Mesenchymal stem cell (in vitro differentiated cells and primary cell): ENCODE measurements around the gene POLR2H.
A peak's percentile ranks its signal among the peaks of the same experiment; 100 is the strongest.

Experiments used
- DNase-seq: peaks from one replicate; pipeline ENCODE4 v3.0.0-alpha.2; 2013
- H2AFZ ChIP-seq: one replicate; pipeline ENCODE4 v1.6.1; 2013; ENCODE audit warnings: low read depth, mild to moderate bottlenecking, control low read depth, inconsistent platforms, low read length, moderate library complexity
- H2AK5ac ChIP-seq: 2 replicates; pipeline ENCODE4 v1.6.1; 2013; ENCODE audit warnings: low read length, moderate library complexity, mild to moderate bottlenecking, inconsistent platforms; ENCODE audit not compliant: severe bottlenecking
- H2BK120ac ChIP-seq: one replicate; pipeline ENCODE4 v1.6.1; 2013; ENCODE audit warnings: low read depth, mild to moderate bottlenecking, inconsistent platforms, low read length, moderate library complexity
- H2BK12ac ChIP-seq, 2 experiments: one replicate each; pipeline ENCODE4 v1.6.1; 2013; ENCODE audit warnings: inconsistent platforms in 2 of 2, low read length in 2 of 2, mild to moderate bottlenecking in 2 of 2, moderate library complexity in 2 of 2, control low read depth in 1 of 2
- H2BK15ac ChIP-seq: one replicate; pipeline ENCODE4 v1.6.1; 2013; ENCODE audit warnings: mild to moderate bottlenecking, low read depth, inconsistent platforms; ENCODE audit not compliant: poor library complexity, severe bottlenecking
- H2BK5ac ChIP-seq: 2 replicates; pipeline ENCODE4 v1.6.1; 2013; ENCODE audit warnings: low read depth, mild to moderate bottlenecking, low read length, control low read depth, inconsistent platforms; ENCODE audit not compliant: poor library complexity, severe bottlenecking
- H3K14ac ChIP-seq, 2 experiments: one replicate each; pipeline ENCODE4 v1.6.1; 2013; ENCODE audit warnings: inconsistent platforms in 2 of 2, low read length in 2 of 2, control low read depth in 1 of 2, mild to moderate bottlenecking in 1 of 2, moderate library complexity in 1 of 2
- H3K18ac ChIP-seq, 2 experiments: one replicate each; pipeline ENCODE4 v1.6.1; 2013; ENCODE audit warnings: inconsistent platforms in 2 of 2, low read length in 2 of 2, control low read depth in 1 of 2, low read depth in 1 of 2, mild to moderate bottlenecking in 1 of 2
- H3K23ac ChIP-seq, 2 experiments: one replicate each; pipeline ENCODE4 v1.6.1; 2013; ENCODE audit warnings: inconsistent platforms in 2 of 2, low read length in 2 of 2, mild to moderate bottlenecking in 2 of 2, moderate library complexity in 2 of 2, control low read depth in 1 of 2
- H3K27ac ChIP-seq: 2 replicates; pipeline ENCODE4 v1.5.1; 2013; ENCODE audit warnings: mild to moderate bottlenecking, moderate library complexity, low read length, control low read depth, inconsistent platforms; ENCODE audit not compliant: poor library complexity, severe bottlenecking
- H3K27me3 ChIP-seq, 2 experiments: 2 replicates each; pipeline versions ENCODE4 v1.6.1 to v1.7.0; 2013; ENCODE audit warnings: low read length in 2 of 2, mild to moderate bottlenecking in 2 of 2, moderate library complexity in 2 of 2, control low read depth in 1 of 2, inconsistent platforms in 1 of 2; ENCODE audit not compliant: control insufficient read depth in 1 of 2, insufficient read depth in 1 of 2
- H3K36me3 ChIP-seq, 2 experiments: 2 replicates each; pipeline versions ENCODE4 v1.6.1 to v1.7.0; 2013; ENCODE audit warnings: low read length in 2 of 2, control low read depth in 1 of 2, inconsistent platforms in 1 of 2, low read depth in 1 of 2, mild to moderate bottlenecking in 1 of 2; ENCODE audit not compliant: insufficient read depth in 2 of 2, control insufficient read depth in 1 of 2
- H3K4ac ChIP-seq, 2 experiments: one replicate each; pipeline ENCODE4 v1.6.1; 2013; ENCODE audit warnings: inconsistent platforms in 2 of 2, low read length in 2 of 2, mild to moderate bottlenecking in 2 of 2, moderate library complexity in 2 of 2, control low read depth in 1 of 2, low read depth in 1 of 2
- H3K4me1 ChIP-seq: 2 replicates; pipeline ENCODE4 v1.6.1; 2013; ENCODE audit warnings: low read depth, low read length, control low read depth; ENCODE audit not compliant: control insufficient read depth, insufficient read depth
- H3K4me2 ChIP-seq: 2 replicates; pipeline ENCODE4 v1.6.1; 2013; ENCODE audit warnings: low read length, mild to moderate bottlenecking, inconsistent platforms; ENCODE audit not compliant: poor library complexity, severe bottlenecking
- H3K4me3 ChIP-seq, 2 experiments: 2 replicates each; pipeline versions ENCODE4 v1.5.1 to v1.7.0; 2013; ENCODE audit warnings: low read length in 2 of 2, mild to moderate bottlenecking in 2 of 2, control low read depth in 1 of 2, low read depth in 1 of 2; ENCODE audit not compliant: insufficient read depth in 1 of 2
- H3K79me1 ChIP-seq: replicated peaks from 2 replicates; pipeline ENCODE4 v1.6.1; 2013; ENCODE audit warnings: mild to moderate bottlenecking, control low read depth, low read length, inconsistent platforms; ENCODE audit not compliant: poor library complexity, severe bottlenecking
- H3K9ac ChIP-seq: 2 replicates; pipeline ENCODE4 v1.7.0; 2013; ENCODE audit warnings: mild to moderate bottlenecking, low read length, moderate library complexity
- H3K9me3 ChIP-seq: 2 replicates; pipeline ENCODE4 v1.7.0; 2013; ENCODE audit warnings: mild to moderate bottlenecking, low read length; ENCODE audit not compliant: control insufficient read depth
- H4K8ac ChIP-seq: one replicate; pipeline ENCODE4 v1.6.1; 2013; ENCODE audit warnings: inconsistent platforms, mild to moderate bottlenecking, low read length, moderate library complexity
- H4K91ac ChIP-seq: one replicate; pipeline ENCODE4 v1.6.1; 2013; ENCODE audit warnings: mild to moderate bottlenecking, low read length, inconsistent platforms
- WGBS: methylation state at CpG from one replicate; pipeline ENCODE4 v1.1.7; 2013; ENCODE audit warnings: mixed read lengths; 5-methylcytosine and 5-hydroxymethylcytosine counted together

The POLR2H gene

DNA sequence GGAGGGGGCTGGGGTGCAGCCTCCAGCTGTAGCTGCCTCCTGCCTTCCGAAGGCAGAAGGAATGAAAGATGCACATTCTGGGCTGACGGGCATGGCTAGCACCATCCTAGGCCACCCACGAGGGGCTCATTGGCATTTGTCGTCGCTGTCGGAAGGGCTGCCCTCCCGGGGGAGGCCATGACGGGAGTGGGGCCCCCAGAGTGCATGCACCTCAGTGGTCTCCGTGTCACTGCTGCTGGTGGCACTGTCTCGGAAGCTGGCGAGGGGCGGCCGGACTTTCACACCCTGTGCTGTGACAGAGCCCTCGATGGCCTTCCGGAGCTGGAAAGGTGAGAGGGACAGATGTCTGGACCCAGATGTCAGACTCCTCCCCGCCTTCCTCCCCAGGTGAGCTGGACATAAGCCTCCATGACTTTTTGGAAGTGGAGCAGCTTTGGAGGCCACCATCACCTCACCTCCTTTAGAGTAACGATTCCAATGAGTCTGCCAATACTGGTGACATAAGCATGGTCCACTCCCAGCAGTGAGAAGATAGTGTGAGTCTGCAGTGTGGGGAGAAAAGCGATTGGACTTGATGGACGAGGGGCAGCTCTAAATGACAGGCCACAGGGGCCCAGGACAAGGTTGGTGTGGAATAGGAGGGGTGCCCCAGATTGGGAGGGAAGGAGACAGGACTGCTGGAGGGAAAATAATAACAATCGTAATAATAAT is 14.9 kb upstream of the POLR2H start:
- Histone ChIP-seq H3K9me3 (no peaks in the 10 kb centered on the region), H3K36me3 (peaks cover 33 to 38% of the 10 kb centered on the region in 2 experiments), H2AK5ac (peak overlapping the region; percentile 82), H3K4ac (no peak overlapping the region), H4K91ac (no peak overlapping the region), H3K14ac (no peak overlapping the region), H2BK120ac (no peak overlapping the region), H2BK12ac (peak overlapping the region in 1 of 2 experiments; percentile 32), H2BK5ac (no peak overlapping the region), H4K8ac (no peak overlapping the region), H3K79me1 (peaks cover 6% of the 10 kb centered on the region), H3K4me1 (peaks cover 65% of the 10 kb centered on the region), H3K27me3 (no peaks in the 10 kb centered on the region), H3K9ac (no peak overlapping the region), H3K4me2 (no peak overlapping the region), H3K18ac (no peak overlapping the region), H2BK15ac (no peak overlapping the region), H2AFZ (no peak overlapping the region), H3K27ac (no peak overlapping the region), H3K4me3 (no peak overlapping the region), H3K23ac (no peak overlapping the region)
- DNase-seq: no peak
- 97% methylated on average over 20 of the region's 20 CpGs for WGBS

GRCh38 chr3:184347321-184348056 is 14.0 kb upstream of the POLR2H start:
- no peak overlapping the region for H2BK5ac ChIP-seq
- H3K4ac ChIP-seq: no peak overlapping the region
- no peak overlapping the region for H2BK12ac ChIP-seq
- H3K18ac ChIP-seq: peak overlapping the region in 1 of 2 experiments; percentile 0
- H3K79me1 ChIP-seq: peaks cover 6% of the 10 kb centered on the region
- H3K27ac ChIP-seq: peak overlapping the region; percentile 3
- peaks cover 34 to 36% of the 10 kb centered on the region in 2 experiments for H3K36me3 ChIP-seq
- no peaks in the 10 kb centered on the region for H3K9me3 ChIP-seq
- no peak overlapping the region for H4K91ac ChIP-seq
- H3K23ac ChIP-seq: no peak overlapping the region
- no peak overlapping the region for H2BK120ac ChIP-seq
- H3K9ac ChIP-seq: no peak overlapping the region
- no peak overlapping the region for H3K14ac ChIP-seq
- H2AK5ac ChIP-seq: peak overlapping the region; percentile 3
- peaks cover 72% of the 10 kb centered on the region for H3K4me1 ChIP-seq
- no peaks in the 10 kb centered on the region for H3K27me3 ChIP-seq
- H4K8ac ChIP-seq: peak overlapping the region; percentile 8
- H2AFZ ChIP-seq: no peak overlapping the region
- no peak for DNase-seq
- WGBS: 93% methylated on average over 10 of the region's 12 CpGs
- H3K4me3 ChIP-seq: no peak overlapping the region
- H3K4me2 ChIP-seq: no peak overlapping the region
- H2BK15ac ChIP-seq: no peak overlapping the region

GRCh38 chr3:184348057-184348382 is 13.5 kb upstream of the POLR2H start:
- H3K18ac ChIP-seq: no peak overlapping the region
- no peak overlapping the region for H2BK5ac ChIP-seq
- H3K27ac ChIP-seq: peak overlapping the region; percentile 2
- H3K4me2 ChIP-seq: no peak overlapping the region
- no peak overlapping the region for H3K23ac ChIP-seq
- no peak overlapping the region for H3K4ac ChIP-seq
- no peak overlapping the region for H3K9ac ChIP-seq
- no peaks in the 10 kb centered on the region for H3K27me3 ChIP-seq
- peaks cover 34 to 36% of the 10 kb centered on the region in 2 experiments for H3K36me3 ChIP-seq
- H2BK15ac ChIP-seq: no peak overlapping the region
- no peak overlapping the region for H2BK120ac ChIP-seq
- no peaks in the 10 kb centered on the region for H3K9me3 ChIP-seq
- 95% methylated on average over 4 of the region's 4 CpGs for WGBS
- H2AK5ac ChIP-seq: no peak overlapping the region
- H2BK12ac ChIP-seq: no peak overlapping the region
- no peak for DNase-seq
- H4K91ac ChIP-seq: no peak overlapping the region
- no peak overlapping the region for H2AFZ ChIP-seq
- no peak overlapping the region for H4K8ac ChIP-seq
- H3K14ac ChIP-seq: no peak overlapping the region
- H3K4me1 ChIP-seq: peaks cover 67% of the 10 kb centered on the region
- peaks cover 6% of the 10 kb centered on the region for H3K79me1 ChIP-seq
- no peak overlapping the region for H3K4me3 ChIP-seq

DNA sequence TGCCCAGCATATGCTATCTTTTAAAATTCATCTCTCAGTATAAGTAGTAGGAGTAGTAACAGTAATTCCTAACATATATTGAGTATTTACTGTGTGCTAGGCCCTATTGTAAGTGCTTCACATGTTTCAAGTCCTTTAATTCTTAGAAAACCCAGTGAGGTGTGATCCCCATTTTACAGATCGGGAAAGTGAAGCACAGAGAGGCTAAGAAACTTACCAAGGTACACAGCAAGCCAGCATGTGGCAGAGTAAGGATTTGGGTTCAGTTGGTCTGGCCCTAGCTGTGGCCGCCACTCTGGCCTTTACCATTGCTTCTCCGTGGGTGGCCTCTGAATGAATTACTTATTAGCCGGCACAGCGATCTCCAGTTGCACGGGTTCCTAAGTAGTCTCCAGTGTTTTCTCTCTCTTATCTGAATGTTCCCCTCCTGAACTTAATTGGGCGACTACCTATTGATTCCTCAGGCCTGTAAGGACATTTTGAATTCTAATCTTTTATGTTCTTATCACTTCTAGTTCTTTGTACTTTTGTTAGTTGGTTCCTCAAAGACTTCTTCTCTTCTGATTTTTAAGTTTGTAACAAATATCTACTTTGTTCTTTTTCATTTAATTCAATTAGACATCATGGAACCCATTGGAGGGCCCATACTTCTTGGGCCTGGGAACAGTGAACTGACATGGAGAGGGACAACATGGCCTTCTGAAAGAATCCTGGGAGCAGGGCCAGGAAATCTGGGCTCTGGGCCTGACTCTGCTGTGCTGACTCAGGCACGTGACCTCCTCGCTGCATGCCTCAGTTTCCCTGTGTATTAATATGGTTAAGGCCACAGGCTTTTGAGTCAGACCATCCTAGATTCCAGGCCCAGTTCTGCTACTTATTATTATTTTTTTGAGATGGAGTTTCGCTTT is 11.7 kb upstream of the POLR2H start:
- WGBS: 94% methylated on average over 9 of the region's 10 CpGs
- Histone ChIP-seq H3K9ac (no peak overlapping the region), H3K27me3 (no peaks in the 10 kb centered on the region), H2BK5ac (no peak overlapping the region), H3K4me1 (peaks cover 52% of the 10 kb centered on the region), H3K9me3 (no peaks in the 10 kb centered on the region), H2BK12ac (no peak overlapping the region), H3K4me2 (no peak overlapping the region), H2AK5ac (no peak overlapping the region), H3K4me3 (no peak overlapping the region), H3K23ac (no peak overlapping the region), H3K18ac (no peak overlapping the region), H4K91ac (no peak overlapping the region), H2AFZ (no peak overlapping the region), H3K14ac (no peak overlapping the region), H3K27ac (no peak overlapping the region), H3K36me3 (peaks cover 22 to 44% of the 10 kb centered on the region in 2 experiments), H3K4ac (no peak overlapping the region), H4K8ac (no peak overlapping the region), H2BK120ac (no peak overlapping the region), H3K79me1 (peaks cover 5% of the 10 kb centered on the region), H2BK15ac (no peak overlapping the region)
- no peak for DNase-seq
